ENCODE results near the gene GIMAP2.

GRCh38 chr7:150665089-150665748 lies 20.3 kb upstream of the GIMAP2 start:
- TF ChIP-seq CTCF (IDR thresholded peaks at IDR 0.05) (no peak), EZH2phosphoT487 (IDR thresholded peaks at IDR 0.05) (no peak), EZH2 (IDR thresholded peaks at IDR 0.05) (no peak)
